ENCODE measurements around the gene GAS7.

Gene GAS7

DNA sequence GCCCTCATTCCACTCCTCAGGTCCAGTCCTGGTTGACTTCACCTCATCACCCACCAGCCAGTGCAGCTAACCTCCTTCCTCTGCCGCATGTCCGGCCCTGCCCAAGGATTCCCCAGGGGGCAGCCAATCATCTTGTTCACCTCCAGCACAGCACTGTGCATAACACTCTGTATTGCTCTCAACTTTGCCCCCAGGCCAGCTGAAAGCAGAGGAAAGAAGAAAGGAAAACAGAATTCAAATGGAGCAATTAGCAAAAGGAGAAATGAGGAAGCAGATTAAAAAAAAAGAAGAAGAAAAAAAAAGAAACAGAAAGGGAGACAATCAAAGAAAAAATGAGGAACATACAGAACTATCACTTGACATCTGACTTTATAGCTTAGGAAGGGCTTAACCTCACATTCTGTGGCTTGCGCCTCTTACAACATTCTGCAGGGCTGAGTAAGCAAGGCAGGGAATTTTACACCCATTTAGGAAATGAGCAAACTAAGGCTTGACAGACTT lies 26.1 kb downstream of the GAS7 start:
- no peak for DNase-seq (ENCODE audit: low read depth in 3 of 3, low spot score in 1 of 3)

DNA sequence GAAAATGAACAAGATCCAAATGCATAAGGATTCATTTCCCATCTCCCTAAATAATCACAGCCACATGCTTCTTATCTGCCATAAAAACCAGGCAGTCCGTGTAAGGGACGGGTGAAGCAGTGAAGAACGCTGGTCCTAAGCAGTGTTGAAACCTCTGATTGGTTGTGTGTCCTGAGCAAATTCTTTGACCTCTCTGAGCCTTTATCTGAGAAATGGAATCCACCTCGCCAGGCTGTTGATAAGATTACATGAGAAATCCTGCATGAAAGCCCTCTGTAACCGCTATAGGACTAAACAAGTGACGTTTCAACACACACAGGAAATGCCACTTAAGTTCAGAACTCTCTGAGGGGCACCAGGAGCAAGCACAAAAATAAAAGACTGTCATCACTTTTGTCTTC lies 26.8 kb downstream of the GAS7 start:
- DNase-seq (ENCODE audit: low read depth in 3 of 3, low spot score in 1 of 3) = no peak

DNA sequence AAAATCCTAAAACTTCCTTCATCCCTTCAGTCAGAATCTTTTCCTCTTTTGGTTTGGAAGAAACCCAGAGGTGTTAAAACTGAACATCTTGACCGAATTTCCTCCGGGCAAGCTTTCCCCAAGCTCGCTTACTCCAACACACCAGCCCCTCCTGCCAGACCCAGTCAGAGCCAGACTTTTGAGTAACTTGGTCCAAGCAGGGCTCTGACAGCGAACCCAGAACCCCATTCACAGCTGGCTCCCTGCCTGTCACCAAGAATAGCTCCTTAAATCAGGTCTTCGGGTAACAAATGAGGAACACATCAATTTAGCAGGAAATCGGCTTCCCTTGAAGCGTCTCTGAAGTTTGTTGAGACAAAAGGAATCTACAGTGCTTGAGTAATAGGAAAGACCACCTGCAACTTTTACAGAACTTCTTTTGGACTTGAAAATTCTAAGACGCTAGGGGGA lies 27.3 kb downstream of the GAS7 start:
- DNase-seq (ENCODE audit: low read depth in 3 of 3, low spot score in 1 of 3) = no peak

DNA sequence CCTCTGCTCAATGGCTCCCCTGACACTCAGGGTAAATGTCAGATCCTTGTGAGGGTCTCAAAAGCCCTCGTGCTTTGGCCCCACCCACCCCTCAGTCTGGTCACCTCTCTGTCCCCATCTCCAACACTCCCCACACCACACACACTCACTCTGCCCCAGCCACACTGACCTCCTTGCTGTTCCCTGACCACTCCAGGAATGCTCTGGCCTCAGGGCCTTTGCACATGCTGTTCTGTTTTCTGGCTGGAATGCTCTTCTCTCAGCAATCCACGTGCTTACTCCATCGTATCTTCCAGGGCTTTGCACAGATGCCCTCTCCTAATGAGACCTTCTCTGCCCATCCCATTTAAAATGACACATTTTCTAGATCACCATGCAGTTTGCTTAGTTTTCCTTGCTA lies 28.2 kb downstream of the GAS7 start:
- no peak for DNase-seq (ENCODE audit: low read depth in 3 of 3, low spot score in 1 of 3)

DNA sequence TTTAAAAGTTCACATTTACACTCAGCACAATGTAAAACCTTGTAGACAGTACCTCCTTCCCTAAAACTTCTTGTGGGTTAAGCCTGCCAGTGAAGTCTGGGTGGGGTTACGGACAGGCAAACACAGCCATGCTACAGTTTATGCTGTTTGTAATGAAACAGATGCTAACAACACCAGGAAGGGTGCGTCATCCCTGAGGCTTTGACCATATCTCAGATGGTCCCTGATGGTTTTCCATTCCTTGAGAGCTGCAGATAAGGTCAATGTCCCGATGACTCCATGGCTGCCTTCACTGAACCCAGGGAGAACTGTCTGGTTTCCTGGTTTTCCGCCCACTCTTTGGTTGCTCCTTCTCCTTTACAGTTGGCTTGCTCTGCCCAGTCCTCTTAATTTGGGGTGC lies 29.1 kb downstream of the GAS7 start:
- no peak for DNase-seq (ENCODE audit: low read depth in 3 of 3, low spot score in 1 of 3)

DNA sequence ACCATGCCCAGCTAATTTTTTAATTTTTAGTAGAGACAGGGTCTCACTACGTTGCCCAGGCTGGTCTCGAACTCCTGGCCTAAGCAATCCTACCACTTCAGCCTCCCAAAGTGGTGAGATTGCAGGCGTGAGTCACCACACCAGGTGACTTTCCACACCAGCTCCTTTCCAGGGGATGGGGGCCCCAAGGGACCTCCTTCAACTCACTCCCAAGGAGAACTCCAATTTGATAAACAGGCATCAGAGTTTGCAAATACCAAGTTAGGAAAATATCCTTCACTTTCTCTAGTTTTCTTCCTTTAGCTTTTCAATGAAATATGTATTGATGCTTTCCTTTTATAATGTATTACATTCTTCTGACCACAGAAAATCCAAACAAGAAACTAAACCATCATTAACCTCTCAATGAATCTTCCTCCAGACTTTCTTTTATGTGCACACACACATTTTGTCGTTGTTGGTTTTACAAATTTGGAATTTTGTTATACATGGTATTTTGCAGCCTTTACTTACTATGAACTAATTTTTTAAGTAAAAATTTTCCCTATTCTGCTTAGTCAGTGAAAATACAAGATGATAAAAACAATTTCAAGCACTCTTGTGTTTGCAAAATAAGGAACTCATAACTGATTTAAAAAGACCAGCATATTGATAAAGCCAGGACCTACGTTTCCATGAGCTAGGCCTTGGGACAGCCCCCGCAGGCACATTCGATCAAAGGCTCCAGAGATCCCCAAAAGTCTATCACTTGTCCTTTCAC lies 32.0 kb downstream of the GAS7 start:
- DNase-seq (ENCODE audit: low read depth in 3 of 3, low spot score in 1 of 3) = no peak

DNA sequence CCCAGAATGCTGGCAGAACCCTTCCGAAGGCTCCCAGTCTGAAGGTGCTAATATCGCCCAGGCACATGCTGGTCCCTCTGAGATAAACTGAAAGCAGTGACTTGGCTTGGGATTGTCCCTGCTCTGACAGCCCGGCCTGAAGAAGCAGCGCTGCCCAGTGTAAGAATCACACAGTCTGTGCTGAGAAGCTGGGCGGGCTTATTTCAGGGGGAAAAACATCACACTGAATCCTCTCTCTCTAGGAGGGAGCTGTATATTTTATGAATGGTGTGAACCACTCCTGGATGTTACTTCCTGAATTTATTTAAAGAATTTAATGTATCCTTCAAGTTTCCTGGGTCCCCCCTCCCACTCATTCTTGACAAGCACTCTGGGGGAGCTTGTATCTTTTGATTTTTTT lies 36.3 kb downstream of the GAS7 start:
- no peak for DNase-seq (ENCODE audit: low read depth in 3 of 3, low spot score in 1 of 3)

DNA sequence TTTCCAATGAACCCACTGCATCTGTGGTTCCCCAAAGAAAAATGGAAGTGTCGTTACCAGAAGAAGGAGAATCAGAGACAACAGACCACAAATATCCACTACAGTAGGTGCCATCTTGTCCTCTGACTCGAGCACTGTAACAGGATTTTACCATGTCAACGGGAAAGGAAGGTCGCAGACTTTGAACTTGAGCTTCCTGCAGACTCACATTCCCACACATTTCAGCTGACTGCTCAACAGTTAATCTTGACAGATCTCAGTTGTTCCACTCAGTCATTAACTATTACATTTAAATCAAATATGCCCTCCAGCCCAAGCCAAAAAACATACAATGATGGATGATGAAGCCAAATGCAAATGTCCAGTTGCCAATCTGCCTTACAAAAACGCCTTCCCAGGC lies 37.0 kb downstream of the GAS7 start:
- DNase-seq (ENCODE audit: low read depth in 3 of 3, low spot score in 1 of 3) = no peak

DNA sequence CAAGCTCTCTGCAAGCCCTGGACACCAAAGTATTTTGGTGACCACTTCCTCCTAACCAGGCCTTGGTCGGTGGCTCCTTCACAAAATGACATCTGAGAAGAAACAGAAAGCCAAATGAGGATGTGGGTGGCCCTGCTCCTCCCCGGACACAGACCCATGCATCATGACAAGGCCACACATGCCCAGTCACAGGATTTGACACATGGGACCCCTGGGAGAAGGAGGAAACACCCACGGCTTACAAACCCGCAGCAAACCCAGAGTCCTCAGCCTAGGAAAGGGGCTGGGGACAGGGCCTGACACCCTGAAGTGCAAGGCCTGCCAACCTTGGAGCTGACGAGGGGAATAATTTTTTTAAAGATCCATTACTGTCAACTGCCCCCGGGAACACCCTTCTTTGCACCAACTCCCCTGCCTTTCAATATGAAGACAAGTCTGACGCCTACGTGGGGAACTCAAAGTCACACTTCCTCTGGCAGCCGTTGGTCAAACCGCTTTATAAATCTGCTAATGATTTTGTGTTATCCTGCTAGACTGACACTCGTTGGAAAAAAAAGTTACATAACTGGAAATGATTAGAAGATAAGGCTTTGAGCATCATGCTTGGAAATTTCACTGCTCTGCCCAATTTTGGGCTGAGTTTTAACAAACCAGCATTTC lies 41.3 kb downstream of the GAS7 start:
- DNase-seq (ENCODE audit: low read depth in 3 of 3, low spot score in 1 of 3) = no peak

DNA sequence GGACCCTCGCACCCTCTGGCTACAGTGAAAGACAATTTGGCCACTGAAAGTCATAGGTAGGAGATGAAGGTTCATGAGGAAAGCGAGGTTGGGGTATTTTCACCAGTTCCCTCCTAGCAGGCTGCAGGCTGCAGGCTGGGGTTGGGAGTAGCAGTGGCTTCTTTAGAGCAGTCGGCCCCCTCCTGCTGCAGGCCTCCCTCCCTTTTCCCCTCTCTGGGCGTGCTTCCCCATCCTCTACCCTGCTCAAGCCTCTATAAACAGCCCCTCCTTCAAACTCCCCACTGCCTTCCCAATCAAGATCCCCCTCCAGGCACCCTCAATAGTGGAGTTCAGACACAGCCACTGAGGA lies 41.8 kb downstream of the GAS7 start:
- no peak for DNase-seq (ENCODE audit: low read depth in 3 of 3, low spot score in 1 of 3)

DNA sequence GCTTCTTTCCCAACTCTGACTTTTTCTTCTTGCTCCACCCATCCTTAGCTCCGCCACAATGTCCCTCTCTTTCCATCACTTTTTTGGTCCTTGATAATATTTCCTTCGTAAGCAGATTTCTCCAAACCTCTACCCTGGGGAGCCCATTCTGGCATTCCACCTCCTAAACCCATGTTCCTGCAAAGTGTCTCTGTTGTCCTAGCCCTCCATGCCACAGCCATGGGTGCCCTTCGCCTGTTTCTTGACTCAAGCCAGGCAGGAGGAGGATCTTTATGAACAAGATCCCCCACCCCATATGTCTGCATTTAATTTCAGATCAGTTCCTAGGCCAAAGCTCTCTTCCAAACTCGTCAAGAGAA lies 42.4 kb downstream of the GAS7 start:
- no peak for DNase-seq (ENCODE audit: low read depth in 3 of 3, low spot score in 1 of 3)

DNA sequence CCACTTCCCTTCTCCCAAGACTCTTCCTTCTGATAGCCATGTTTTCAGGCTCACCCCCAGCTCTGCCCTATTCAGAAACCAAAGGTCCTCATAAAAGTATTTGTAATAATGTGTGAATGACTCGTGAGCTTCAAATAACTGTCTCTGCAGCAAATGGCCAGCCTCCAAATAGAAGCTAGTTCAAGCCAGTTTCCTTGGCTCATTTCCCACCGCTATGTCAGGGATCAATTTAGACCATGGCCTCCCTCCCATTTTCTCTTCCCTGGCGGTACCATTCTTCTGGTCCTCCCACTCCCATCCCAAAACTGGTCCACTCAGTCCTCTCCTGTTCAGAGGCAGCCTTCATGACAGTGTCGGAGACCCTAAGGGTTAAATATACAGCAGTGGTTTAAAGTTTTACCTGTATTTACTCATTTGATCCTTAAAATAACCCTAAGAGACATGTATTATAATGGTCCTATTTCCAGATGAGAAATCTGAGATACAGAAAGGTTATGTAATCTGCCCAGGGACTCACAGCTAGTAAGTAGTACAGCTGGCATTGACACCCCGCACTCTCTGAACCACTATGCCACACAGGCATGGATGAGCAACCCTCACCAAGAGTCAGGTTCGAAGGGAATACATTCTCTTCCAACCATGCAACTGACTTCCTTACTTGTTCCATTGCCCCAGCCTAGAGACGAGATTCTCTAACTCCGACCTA lies 42.9 kb downstream of the GAS7 start:
- DNase-seq (ENCODE audit: low read depth in 3 of 3, low spot score in 1 of 3) = no peak

DNA sequence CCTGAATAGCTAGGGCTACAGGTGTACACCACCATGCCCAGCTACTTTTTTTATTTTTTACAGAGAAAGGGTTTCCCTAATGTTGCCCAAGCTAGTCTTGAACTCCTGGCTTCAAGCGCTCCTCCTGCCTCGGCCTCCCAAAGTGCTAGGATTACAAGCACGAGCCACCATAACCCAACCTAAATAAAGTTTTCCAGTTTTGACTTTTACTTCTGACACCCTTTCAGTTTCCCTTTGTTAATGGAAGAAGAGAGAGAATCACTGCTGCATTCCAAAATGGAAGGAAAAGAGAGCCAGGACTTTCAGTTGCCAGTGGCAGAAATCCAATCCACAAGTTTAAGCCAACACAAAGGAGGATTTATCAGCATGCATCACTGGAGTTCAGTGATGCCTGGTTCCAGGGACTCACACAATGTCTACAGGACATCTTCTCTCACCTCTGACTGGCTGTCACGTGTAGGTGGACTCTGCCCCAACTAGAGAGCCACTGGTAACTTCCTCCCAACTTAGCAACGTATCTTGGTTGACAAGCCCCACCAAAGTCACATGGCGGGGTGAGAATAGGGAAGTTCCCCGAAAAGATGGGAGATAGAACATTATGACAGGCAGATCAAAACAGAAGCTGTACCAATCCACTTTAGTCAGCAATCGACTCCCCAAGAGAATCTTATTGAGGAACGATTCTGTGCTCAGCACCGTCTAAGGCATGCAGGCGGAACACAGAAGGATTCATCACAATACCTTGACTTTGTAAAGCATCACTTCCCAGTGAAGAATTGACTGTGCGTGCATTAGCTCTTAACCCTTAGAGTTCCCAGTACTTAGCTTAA lies 46.5 kb downstream of the GAS7 start:
- no peak for DNase-seq (ENCODE audit: low read depth in 3 of 3, low spot score in 1 of 3)

DNA sequence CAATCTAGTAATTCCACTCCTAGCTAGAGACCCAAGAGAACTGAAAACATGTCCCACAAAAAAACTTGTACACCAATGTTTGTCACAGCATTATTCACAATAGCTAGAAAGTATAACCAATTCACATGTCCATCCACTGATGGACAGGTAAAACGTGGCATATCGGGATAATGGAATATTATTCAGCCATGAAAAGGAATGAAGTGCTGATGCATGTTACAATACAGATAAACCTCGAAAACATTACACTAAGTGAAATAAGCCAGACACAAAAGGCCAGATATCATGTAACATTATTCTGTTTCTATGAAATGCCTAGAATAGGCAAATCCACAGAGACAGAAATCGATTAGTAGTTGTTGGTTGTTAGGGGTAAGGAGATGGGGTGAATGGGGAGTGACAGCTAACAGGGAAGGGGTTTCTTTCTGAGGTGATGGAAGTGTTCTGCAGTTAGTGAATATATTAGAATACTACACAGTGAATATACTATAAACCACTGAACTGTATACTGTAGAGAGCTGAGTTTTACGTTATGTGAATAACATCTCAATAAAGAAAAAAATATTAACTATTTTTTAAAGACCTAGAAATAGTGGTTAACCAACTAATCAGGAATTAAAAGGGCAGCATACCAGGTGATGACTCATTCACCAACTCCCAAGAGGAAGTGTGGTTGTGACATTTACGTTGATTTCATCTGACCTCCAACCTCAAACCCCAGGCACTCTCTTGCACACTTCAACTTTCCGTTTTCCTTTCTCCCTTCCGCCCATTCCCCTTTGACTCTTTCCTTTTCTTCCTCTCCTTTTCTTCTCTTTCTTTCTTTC lies 48.6 kb downstream of the GAS7 start:
- no peak for DNase-seq (ENCODE audit: low read depth in 3 of 3, low spot score in 1 of 3)

DNA sequence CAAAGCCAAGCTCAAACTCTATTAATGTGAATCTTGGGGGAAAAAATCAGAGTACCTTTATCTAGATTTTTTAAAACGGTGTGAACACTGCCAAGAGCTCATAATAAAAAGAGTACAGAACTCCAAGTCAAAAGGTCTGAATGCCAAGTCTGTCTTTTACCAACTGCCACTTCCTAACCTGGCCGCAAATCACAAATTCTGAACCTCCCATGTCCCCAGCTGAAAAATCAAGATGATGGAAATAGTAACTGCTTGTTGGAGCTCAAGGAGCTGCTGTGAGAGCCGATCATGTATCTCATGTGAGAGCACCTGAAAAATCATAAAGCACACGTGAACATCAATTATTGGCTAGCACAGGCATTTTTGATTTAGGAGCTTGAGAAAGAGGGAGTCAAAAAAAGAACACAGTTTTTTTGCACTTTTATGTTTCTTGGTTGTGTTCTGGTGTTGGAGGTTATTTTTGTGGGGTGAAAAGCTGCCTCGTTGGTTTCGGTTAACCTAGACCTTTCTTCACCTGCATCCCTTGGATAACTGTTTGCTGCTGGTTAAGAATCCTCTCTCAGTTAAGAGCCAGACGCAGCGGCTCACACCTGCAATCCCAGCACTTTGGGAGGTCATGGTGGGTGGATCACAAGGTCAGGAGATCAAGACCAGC lies 50.5 kb downstream of the GAS7 start:
- no peak for DNase-seq (ENCODE audit: low read depth in 3 of 3, low spot score in 1 of 3)

DNA sequence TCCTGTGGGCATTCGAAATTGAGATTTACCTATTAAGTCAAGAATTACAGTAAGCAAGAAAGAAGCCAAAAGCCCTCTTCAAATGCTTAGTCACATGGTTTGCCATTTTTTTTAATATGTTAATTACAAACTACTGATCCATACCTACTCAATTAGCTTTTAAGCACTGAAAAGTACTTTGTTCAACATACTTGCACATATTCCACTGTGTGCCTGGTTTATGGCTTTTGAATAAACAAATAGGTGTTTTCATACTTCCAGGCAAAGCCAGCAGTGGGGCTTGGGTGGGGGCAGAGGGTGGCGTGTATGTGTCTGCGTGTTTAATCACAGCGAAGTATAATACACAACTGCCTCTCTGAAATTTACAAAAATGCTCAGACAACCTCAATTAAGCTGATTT lies 51.4 kb downstream of the GAS7 start:
- no peak for DNase-seq (ENCODE audit: low read depth in 3 of 3, low spot score in 1 of 3)

DNA sequence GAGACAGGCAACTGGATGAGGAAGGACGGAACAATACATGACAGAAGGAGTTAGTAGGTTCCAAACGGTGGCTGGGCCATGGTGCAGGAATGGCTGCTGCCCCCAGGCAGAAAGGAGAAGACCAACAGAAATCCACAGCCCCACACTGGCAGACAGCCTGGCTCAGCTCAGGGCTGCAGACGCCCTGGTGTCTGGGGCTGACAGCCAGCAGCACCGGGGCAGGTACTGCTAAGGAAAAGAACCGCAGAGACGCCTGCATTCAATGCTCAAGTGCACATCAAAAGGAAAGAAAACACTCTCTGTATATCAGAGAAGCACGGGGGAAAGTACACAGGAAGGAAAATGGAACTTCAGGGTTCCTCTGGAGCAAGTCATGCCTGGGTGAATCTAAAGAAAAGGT lies 53.4 kb downstream of the GAS7 start:
- no peak for DNase-seq (ENCODE audit: low read depth in 3 of 3, low spot score in 1 of 3)

DNA sequence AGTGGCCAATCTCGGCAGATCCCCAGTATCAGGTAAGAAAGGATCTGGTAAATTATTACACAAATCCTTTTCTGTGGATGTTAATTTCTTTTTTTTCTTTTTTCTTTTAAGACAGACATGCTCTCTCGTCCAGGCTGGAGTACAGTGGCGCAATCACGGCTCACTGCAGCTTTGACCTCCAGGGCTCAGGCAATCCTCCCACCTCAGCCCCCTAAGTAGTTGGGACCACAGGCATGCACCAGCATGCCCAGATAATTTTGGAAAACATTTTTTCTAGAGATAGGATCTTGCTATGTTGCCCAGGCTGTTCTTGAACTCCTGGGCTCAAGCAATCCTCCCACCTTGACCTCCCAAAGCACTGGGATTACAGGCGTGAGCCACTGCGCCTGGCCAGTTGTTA lies 54.0 kb downstream of the GAS7 start:
- no peak for DNase-seq (ENCODE audit: low read depth in 3 of 3, low spot score in 1 of 3)

DNA sequence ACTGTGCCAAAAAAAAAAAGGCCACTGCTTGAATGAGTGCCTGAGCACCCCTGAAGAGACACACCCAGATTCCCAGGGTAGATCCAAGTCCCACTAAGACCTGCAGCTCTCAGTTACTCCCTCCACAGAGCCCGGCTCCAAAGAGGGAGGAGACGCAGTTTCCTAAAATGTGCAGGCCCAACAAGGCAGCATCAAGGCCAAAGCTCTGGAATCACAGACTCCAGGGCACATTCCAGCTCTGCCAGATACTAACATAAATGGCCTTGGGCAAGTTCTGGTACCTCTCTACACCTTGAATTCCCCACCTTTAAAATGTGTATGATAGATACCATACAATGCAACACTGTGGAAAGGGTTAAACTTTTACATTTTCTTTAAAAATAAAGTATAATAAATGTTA lies 57.0 kb downstream of the GAS7 start:
- no peak for DNase-seq (ENCODE audit: low read depth in 3 of 3, low spot score in 1 of 3)

DNA sequence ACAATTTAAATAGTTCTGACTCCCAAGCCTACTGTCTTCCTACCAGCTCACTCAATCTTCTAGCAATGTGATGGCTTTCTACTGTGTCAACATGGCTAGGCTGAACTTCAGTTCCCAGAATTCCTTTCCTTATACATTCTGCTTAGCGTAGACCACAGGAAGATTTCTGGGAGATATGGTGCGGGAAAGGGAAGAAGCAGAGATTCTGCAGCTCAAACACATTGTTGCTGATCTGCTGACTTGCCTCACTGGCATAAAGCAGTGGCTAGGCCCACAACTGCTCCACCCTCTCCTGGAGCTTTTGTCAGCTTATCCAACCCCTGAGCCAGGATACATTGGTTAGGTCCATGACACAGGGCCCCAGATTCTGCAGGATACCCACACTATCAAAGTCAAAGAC lies 58.8 kb downstream of the GAS7 start:
- DNase-seq (ENCODE audit: low read depth in 3 of 3, low spot score in 1 of 3) = no peak
